ACHN (cell line): ENCODE results near the gene CES2.
"Not testable (repeated sequence)": the region's sequence is repeated elsewhere in the genome, so short reads cannot be mapped to it uniquely, and the experiment has no call there.

Experiments
- DNase-seq: peaks from one replicate; pipeline ENCODE4 v3.0.0-alpha.2; 2015
- in situ Hi-C: cut with HindIII; loops from 2 replicates; pipeline ENCODE4 v1.10.0; 2017; ENCODE audit warnings: low sequenced_read_pairs, low pct_ligation_motif_present, low pct_unique_long_range_greater_than_20kb

CES2 gene, protein sequence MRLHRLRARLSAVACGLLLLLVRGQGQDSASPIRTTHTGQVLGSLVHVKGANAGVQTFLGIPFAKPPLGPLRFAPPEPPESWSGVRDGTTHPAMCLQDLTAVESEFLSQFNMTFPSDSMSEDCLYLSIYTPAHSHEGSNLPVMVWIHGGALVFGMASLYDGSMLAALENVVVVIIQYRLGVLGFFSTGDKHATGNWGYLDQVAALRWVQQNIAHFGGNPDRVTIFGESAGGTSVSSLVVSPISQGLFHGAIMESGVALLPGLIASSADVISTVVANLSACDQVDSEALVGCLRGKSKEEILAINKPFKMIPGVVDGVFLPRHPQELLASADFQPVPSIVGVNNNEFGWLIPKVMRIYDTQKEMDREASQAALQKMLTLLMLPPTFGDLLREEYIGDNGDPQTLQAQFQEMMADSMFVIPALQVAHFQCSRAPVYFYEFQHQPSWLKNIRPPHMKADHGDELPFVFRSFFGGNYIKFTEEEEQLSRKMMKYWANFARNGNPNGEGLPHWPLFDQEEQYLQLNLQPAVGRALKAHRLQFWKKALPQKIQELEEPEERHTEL

DNA sequence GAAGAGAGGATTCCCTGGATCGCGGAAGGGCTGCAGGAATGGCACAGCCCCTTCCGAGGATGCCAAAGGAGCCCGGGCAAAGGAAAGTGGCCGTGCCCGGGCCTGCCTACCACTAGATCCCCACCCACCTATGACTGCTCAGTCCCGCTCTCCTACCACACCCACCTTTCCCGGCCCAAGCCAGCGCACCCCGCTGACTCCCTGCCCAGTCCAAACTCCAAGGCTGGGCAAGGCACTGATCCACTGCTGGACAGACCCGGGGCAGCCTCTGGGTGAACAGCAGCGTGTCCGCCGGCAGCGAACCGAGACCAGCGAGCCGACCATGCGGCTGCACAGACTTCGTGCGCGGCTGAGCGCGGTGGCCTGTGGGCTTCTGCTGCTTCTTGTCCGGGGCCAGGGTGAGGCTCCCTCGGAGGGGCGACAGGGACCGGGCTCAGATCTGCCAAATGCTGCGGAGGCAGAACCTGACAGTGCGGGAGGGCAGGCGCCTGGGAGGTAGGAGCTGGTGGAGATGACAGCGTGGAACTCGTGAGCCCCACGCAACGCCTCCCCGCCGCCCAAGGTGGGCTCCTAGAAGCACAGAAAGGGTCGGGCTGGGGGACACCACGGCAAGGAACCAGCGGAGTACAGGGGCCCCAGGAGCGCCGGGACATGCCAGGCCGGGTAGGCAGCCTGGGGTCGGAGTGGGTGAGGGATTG lies at the start of gene CES2:
Gene CES2, plus strand, starts transcription at position 203 of the 698 bp plus-strand sequence. Its CDS starts 120 bp downstream, at position 323.
- in situ Hi-C loops = loop anchor here (5.0 kb wide), 1 partner anchor 38 kb away; no protein-coding TSS in a partner anchor
- peak; percentile 88 for DNase-seq

DNA sequence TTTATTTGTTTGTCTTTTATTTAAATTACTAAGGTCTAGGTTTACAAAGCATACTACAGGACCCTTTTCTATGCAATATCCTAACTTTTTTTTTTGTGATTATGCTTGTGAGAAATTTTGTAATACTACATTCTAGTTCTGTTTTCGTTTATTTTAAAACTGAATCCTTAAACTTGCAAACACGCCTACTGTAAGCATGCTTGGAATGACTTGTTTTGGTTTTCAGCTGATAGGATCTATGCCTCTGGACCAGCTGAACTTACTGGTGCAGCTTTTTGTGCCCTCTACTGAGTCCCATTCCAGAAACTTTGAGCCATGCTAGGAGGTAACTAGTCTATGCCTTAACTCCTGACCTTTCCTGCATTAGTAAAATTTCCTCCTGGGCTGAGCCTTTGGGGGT lies 49.0 kb upstream of the CES2 start:
- no peak for DNase-seq
- in situ Hi-C loops = no loop called here

DNA sequence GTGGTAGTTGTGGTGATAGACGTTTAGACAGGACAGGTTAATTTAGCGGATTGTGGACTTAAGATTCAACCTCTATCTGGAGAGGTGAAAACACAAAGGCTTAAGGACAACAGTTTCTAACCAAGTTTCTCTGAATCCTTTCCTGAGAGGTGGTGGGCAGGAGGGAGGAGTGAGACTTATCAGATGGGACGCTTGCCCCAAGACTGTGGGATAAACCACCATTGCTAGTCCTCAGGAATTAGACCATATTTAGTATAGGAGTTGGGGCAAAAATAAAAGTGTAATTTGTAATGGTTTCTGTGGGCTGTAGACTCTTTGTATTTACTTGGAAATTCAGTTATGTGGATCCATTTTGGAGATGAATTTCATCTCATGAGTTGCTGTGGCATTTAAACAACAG lies 48.4 kb upstream of the CES2 start:
- in situ Hi-C loops = no loop called here
- no peak for DNase-seq

DNA sequence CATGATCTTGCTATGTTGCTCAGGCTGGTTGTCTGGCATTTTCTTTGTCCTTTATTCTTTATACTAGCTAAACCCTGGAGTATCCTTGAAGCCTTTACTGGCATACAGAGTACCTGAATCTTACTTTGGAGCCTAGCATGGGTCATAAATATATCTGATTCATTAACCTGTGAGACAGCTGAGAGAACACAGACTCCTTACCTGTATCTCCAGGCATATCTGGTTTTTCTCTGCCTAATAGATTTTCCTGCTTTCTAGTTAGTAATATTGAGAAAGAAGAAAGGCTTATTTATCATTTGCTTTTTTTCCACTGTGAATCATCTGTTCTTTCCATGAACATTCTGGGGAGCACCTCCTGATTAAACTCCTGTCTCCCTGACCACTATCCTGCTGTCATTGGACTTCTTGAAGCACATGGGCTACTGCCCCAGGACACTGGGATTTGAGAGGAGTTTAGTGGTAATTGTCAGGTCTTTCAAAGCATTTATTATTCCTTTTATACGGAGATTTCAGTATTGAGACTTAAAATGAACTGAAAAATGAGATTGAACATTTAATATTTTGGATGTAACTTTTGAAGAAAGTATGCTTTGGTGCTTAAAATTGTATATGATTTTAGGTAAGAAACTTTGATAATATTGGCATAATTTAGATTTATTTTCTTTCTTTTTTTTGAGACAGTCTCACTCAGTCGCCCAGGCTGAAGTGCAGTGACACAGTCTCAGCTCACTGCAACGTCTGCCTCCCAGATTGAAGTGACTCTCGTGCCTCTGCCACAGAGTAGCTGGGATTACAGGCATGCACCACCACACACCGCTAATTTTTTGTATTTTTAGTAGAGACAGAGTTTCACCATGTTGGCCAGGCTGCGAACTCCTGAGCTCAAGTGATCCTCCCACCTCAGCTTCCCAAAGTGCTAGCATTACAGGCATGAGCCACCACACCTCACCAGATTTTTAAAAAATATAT lies 46.4 kb upstream of the CES2 start:
- in situ Hi-C loops = no loop called here
- no peak for DNase-seq

DNA sequence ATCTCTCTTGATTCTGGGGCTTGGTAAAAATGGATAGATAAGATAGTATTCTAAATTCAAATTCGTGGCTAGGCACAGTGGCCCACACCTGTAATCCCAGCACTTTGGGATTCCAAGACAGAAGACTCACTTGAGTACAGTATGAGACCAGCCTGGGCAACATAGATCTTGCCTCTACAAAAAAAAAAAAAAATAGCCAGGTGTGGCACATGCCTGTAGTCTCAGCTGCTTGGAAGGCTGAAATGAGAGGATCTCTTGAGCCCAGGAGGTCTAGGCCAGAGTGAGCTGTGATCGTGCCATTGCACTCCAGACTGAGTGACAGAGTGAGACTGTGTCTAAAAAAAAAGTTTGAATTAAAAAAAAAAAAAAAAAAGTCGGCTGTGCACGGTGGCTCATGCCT lies 45.7 kb upstream of the CES2 start:
- no peak for DNase-seq
- in situ Hi-C loops = no loop called here

DNA sequence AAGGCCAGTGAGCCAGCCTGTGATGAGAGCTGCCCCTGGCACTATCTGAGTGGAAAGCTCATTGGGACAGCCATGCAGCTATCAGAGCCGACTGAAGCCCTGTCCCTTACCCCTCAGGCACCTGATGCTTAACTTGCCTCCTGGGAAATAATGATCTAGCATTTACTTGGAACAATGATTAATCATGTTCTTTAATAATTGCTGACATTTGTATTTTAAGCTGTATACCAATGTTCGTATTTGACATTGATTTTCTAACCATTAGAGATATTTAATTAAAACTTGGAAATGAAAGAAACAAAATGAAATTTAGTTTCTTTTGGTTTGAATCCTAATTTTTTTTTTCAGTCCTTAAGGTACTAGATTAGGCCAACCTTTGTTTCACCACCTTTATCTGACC lies 44.5 kb upstream of the CES2 start:
- DNase-seq = no peak
- in situ Hi-C loops = no loop called here

DNA sequence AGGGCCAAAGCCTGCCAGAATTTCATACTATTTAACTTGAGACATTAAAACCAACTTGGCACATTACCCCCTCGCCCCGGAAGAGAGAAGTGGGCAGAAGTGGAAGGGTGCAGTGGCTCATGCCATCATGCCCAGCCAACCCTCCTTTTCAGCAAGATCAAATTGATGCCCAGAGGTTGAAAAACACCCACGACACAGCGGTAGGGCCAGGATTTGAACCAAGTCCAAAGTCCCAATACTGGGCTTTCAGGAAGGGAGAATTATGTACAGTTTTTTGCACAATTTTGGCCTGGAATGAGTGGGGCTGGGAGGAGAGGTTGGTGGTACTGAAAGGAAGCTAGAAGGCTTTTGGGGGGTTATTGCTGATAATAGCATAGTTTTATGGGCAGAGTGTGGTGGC lies 44.0 kb upstream of the CES2 start:
- in situ Hi-C loops = no loop called here
- no peak for DNase-seq

DNA sequence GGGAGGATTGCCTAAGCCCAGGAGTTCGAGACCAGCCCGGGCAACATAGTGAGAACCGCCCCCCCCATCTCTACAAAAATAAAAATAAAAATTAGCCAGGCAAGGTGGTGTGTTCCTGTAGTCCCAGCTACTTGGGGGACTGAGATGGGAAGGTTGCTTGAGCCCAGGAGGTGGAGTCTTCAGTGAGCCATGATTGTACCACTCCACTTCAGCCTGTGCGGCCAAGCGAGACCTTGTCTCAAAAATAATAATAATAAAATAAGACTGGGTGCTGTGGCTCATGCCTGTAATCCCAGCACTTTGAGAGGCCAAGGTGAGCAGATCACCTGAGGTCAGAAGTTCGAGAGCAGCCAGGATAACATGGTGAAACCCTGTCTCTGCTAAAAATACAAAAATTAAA lies 43.5 kb upstream of the CES2 start:
- no peak for DNase-seq
- in situ Hi-C loops = no loop called here

DNA sequence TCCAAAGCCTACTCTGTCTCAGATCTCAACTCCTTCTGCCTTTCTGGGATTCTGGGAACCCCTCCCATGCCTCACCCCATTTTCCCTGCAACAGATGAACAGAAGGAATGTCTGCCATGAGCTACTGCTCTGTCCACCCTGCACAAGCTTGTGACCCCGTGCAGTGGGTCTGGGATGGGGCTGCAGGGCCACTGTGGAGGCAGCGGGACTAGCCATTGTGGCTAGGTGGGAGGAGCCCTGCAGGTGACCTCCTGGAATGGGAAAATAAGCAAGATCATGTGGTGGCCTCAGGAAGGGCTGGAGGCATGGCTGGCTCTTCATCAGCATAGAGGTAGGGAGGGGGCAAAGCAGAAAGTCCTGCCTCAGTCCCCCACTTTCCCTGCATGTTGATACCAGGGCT lies 41.3 kb upstream of the CES2 start:
- DNase-seq = no peak
- in situ Hi-C loops = no loop called here

DNA sequence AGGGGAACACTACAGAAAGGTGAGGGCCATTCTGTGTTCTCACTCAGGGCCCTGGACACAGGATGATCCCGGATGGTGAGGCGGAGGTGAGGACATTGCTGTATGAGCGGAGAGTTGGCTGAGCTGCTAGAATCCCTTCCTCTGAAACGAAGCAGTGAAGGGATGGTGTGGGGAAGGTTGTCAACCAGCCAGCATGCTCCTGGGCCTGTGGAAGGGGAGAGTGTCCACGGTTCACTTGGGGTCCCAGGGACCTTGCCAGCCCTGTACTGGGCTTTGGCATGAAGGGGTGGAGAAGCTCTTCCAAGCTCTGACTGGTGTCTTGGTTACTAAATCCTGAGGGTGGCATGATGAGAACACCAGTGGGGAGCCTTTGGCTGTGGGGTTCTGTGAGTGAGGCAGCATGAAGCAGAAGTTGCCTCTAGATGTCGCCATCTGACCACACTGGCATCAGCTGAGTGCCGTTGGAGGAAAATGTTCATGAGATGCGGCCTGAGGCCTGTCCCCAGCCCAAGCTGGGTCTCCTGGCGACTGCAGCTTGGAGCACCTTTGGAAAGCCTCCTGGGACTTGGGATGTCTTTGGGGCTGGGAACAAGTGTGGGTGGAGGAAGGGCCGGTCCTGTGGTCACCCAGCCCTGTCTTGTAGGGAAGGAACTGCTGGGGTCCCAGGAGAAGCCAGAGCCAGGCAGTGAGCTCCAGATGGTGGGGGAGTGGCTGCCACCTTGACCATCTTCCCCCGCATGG lies 40.2 kb upstream of the CES2 start:
- peak; percentile 85 for DNase-seq
- in situ Hi-C loops = loop anchor here (5.0 kb wide), 1 partner anchor 42 kb away; the partner anchor contains the start of gene CES2

DNA sequence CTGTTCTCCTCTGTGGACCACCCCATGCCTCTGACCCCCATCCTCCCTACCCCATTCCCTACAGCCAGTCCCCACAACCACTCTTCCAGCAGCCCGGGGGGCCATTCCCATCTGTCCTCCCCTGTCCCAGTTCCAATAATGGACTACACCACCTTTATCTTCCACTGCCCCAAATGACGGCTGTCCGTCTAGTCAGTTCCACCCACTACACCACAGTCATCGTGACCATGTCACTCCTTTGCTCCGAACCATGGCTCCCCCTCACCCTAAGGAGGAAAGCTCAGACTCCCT lies 39.7 kb upstream of the CES2 start:
- in situ Hi-C loops = loop anchor here (5.0 kb wide), 1 partner anchor 42 kb away; the partner anchor contains the start of gene CES2

DNA sequence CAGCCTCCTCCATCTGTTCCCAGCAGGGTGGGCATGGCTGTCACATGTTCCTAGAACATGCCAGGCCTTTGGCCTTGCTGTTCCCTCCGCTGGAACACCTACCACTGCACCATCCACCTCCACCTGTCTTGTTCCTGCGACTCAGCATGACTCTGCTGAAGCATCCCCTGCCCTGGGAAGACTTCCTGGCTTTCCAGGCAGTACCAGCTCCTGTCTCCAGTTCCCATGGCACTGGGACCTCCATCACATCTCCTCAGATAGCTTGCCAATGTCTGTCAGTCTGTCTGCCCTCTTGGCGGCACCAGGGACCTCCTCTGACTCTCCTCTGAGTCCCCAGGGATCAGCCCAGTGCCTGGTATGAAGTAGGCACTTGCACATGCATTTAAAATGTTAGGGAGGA lies 39.3 kb upstream of the CES2 start:
- in situ Hi-C loops = loop anchor here (5.0 kb wide), 1 partner anchor 41 kb away; the partner anchor contains the start of gene CES2
- no peak for DNase-seq

More for the DNA sequence above, 39.7 kb upstream of the CES2 start:
- no peak for DNase-seq

DNA sequence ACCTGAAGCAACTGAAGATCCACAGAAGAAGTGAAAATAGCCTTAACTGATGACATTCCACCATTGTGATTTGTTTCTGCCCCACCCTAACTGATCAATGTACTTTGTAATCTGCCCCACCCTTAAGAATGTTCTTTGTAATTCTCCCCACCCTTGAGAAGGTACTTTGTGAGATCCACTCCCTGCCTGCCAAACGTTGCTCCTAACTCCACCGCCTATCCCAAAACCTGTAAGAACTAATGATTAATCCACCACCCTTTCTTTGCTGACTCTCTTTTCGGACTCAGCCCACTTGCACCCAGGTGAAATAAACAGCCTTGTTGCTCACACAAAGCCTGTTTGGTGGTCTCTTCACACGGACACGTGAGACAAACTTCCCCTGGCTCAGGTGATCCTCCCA lies 38.6 kb upstream of the CES2 start:
- in situ Hi-C loops = loop anchor here (5.0 kb wide), 1 partner anchor 41 kb away; the partner anchor contains the start of gene CES2
- DNase-seq = not testable (repeated sequence)

DNA sequence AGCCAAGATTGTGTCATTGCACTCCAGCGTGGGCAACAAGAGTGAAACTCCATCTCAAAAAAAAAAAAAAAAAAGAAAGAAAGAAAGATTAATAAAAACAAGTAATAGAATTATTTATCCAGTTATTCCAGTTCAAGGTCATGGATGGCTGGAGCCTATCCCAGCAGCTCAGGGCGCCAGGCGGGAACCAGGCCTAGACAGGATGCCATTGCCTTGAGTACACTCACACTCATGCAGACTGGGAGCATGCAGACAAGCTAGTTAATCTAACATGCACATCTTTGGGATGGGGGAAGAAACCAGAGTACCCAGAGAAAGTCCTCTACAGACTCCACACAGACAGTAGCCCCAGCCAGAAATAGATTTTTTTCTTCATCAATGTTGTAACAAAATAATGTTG lies 37.1 kb upstream of the CES2 start:
- in situ Hi-C loops = loop anchor here (5.0 kb wide), 1 partner anchor 39 kb away; the partner anchor contains the start of gene CES2

DNA sequence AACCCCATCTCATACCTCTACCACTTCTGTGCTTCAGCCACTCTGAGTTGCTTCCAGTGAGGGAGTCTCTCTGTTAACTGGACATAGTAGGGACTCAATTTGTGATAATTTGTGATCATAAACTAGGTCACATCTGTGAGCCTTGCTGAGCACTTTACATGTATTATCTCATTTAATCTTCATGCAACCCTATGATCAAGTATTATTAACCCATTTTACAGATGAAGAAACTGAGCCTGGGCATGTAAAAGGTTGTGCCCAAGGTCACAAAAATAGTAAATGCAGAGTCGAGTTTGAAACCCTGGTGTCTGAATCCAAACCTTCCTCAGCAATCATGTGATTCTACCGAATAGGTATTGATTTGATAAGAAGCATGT lies 36.4 kb upstream of the CES2 start:
- in situ Hi-C loops = loop anchor here (5.0 kb wide), 1 partner anchor 38 kb away; the partner anchor contains the start of gene CES2
- DNase-seq = no peak

More for the DNA sequence above, 37.1 kb upstream of the CES2 start:
- peak; percentile 87 for DNase-seq

DNA sequence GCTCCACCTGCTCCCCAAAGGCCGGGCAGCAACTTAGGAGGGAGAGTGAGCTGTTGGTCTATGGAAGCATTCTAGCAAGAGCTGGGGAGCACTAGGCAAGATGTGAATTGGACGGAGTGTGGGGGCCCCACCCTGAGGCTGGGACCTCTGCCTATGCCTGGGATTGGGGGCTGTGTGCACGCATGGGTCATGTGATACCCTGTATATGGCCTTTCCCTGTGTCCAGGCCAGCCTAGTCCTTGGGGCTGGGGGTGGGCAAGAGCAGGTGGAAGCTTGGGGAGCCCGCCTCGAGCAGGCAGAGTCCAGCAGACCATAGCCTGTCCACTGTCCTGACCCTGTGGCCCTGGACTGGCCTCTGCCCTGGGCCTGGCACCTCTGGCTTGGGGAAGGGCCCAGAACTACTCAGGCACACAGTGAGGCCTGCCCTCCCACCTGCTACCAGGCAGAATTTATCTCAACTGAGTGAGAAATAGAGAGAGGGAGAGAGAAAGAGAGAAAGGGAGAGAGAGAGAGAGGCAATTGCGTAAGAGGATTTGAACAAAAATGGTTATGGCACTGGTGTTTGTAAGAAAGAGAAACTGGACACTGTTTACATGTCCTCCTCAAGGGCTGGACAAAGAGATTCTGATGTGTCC lies 35.9 kb upstream of the CES2 start:
- peak; percentile 43 for DNase-seq
- in situ Hi-C loops = loop anchor here (5.0 kb wide), 1 partner anchor 38 kb away; the partner anchor contains the start of gene CES2
